ENCODE measurements around the gene B4GAT1.

- TF ChIP-seq RAD21 (CRISPR knock-in tag; conservative IDR thresholded peaks at IDR 0.05 in 1 of 2, IDR thresholded peaks at IDR 0.05 in 1 of 2) (no peak), POLR2AphosphoS5 (IDR thresholded peaks at IDR 0.05; ENCODE audit: control insufficient read depth, insufficient read depth, low read depth, low read length) (no peak), ETV6 (IDR thresholded peaks at IDR 0.05; ENCODE audit: borderline replicate concordance in 1 of 2, low read depth in 2 of 2, low read length in 1 of 2) (no peak), ETV6 (CRISPR knock-in tag; IDR thresholded peaks at IDR 0.05; ENCODE audit: borderline replicate concordance) (no peak), ZBTB34 (CRISPR knock-in tag; IDR thresholded peaks at IDR 0.05) (no peak), USF2 (CRISPR knock-in tag; IDR thresholded peaks at IDR 0.05) (no peak), FOXP1 (CRISPR knock-in tag; IDR thresholded peaks at IDR 0.05) (no peak), CTCF (IDR thresholded peaks at IDR 0.05 in 2 of 3, conservative IDR thresholded peaks at IDR 0.05 in 1 of 3; ENCODE audit: insufficient read depth in 2 of 3, low read depth in 1 of 3, low read length in 3 of 3) (no peak), NFXL1 (CRISPR knock-in tag; IDR thresholded peaks at IDR 0.05) (no peak), EP300 (IDR thresholded peaks at IDR 0.05; ENCODE audit: low read length) (no peak), EZH2 (IDR thresholded peaks at IDR 0.05; ENCODE audit: borderline replicate concordance, low read depth, low read length) (no peak), E2F4 (CRISPR knock-in tag; IDR thresholded peaks at IDR 0.05; ENCODE audit: low read depth) (no peak), GABPB1 (CRISPR knock-in tag; IDR thresholded peaks at IDR 0.05) (no peak), RNF2 (IDR thresholded peaks at IDR 0.05) (no peak)
These were observed 44.8 kb downstream of the B4GAT1 start for GRCh38 chr11:66302656-66303055.
